ENCODE data around the gene CUEDC1. TPM values are rescaled to one million over a fixed set of nuclear protein-coding genes. Genes with fewer than 3 reads are reported as not detected.

The CUEDC1 gene
- polyA plus RNA-seq, 2 of the 4 experiments (the other 2 are of a cell fraction): 44.3 to 90.6 TPM

- TF ChIP-seq MAFK (IDR thresholded peaks at IDR 0.05; ENCODE audit: partially characterized antibody) (no peak), FOSB (CRISPR knock-in tag; IDR thresholded peaks at IDR 0.05) (no peak), POLR2A (IDR thresholded peaks at IDR 0.05; ENCODE audit: low read length) (no peak), RAD21 (conservative IDR thresholded peaks at IDR 0.05 in 1 of 2, IDR thresholded peaks at IDR 0.05 in 1 of 2) (peak in 1 of 2 experiments; percentile 75), GATA3 (IDR thresholded peaks at IDR 0.05; ENCODE audit: borderline replicate concordance) (peak; percentile 87), CEBPB (IDR thresholded peaks at IDR 0.05) (no peak; a peak in 1 of 4 replicates), BCL3 (IDR thresholded peaks at IDR 0.05) (0 out of 3 replicates have a peak, but pooled peaks have one; percentile 29), ZFP36 (IDR thresholded peaks at IDR 0.05; ENCODE audit: borderline replicate concordance, partially characterized antibody) (no peak), NFE2L2 (conservative IDR thresholded peaks at IDR 0.05; ENCODE audit: low read length) (no peak), SMC3 (IDR thresholded peaks at IDR 0.05) (peak; percentile 55; the same call in 2 of the 3 replicates), MAZ (IDR thresholded peaks at IDR 0.05; ENCODE audit: borderline replicate concordance, low read depth, low read length) (no peak), BHLHE40 (IDR thresholded peaks at IDR 0.05; ENCODE audit: low read depth, low read length) (no peak), HEYL (CRISPR knock-in tag; IDR thresholded peaks at IDR 0.05) (no peak), E2F6 (IDR thresholded peaks at IDR 0.05; ENCODE audit: borderline replicate concordance, low read depth) (peak; percentile 91), RCOR1 (IDR thresholded peaks at IDR 0.05; ENCODE audit: low read depth, low read length) (no peak), CTCF (IDR thresholded peaks at IDR 0.05) (peak; percentile 50)
Measured at GRCh38 chr17:57868007-57868909, 87.0 kb downstream of the CUEDC1 start (continued).

- H3K27ac ChIP-seq: peak overlapping the region; percentile 92 to 95
- peak overlapping the region; percentile 66 for H3K4me2 ChIP-seq
- FAIRE-seq (no peak), ATAC-seq (no peak), DNase-seq (ENCODE audit: low read depth in 1 of 2, low spot score in 1 of 2) (no peak)
- no peaks in the 10 kb centered on the region for H3K9me3 ChIP-seq
- WGBS (ENCODE audit: missing lambda C conversion rate): 96% methylated on average over 10 of the region's 10 CpGs
- H3K4me3 ChIP-seq: no peak overlapping the region
- TF ChIP-seq SMC3 (IDR thresholded peaks at IDR 0.05) (no peak), HES2 (IDR thresholded peaks at IDR 0.05) (no peak), ZC3H11A (IDR thresholded peaks at IDR 0.05) (no peak), CHD4 (IDR thresholded peaks at IDR 0.05; ENCODE audit: borderline replicate concordance) (no peak), HOXB5 (CRISPR knock-in tag; IDR thresholded peaks at IDR 0.05) (no peak), EHF (CRISPR knock-in tag; IDR thresholded peaks at IDR 0.05) (no peak), POLR2A (IDR thresholded peaks at IDR 0.05; ENCODE audit: low read length) (no peak), ESRRA (IDR thresholded peaks at IDR 0.05; ENCODE audit: borderline replicate concordance, low read length) (no peak), HEYL (CRISPR knock-in tag; IDR thresholded peaks at IDR 0.05) (no peak), ELK1 (IDR thresholded peaks at IDR 0.05; ENCODE audit: low read depth, low read length) (no peak), FOSB (CRISPR knock-in tag; IDR thresholded peaks at IDR 0.05) (no peak)
- ChIA-PET CTCF (interaction anchor here (0.6 to 48.7 kb wide), 13 partner anchors 7 to 1178 kb away, joined by 3 to 1377 read pairs (median 13); partner anchors contain the start of genes CUEDC1, MRPS23, SRSF1 and VEZF1), POLR2A (interaction anchor here (1.2 to 2.8 kb wide), 7 partner anchors 11 to 140 kb away, joined by 3 to 15 read pairs (median 4); partner anchors contain the start of genes CUEDC1, MRPS23 and SRSF1)
- H3K4me1 ChIP-seq: peaks cover 71% of the 10 kb centered on the region
Measured at GRCh38 chr17:57867126-57867525, 88.1 kb downstream of the CUEDC1 start.
